Measurements from ENCODE around the gene ARHGEF7.

GRCh38 chr13:111123649-111124048 is 8.5 kb downstream of the ARHGEF7 start:
- no peak for TF ChIP-seq CTCF (IDR thresholded peaks at IDR 0.05)
- TF ChIP-seq POLR2A (IDR thresholded peaks at IDR 0.05): no peak
